Testis (tissue), 2 donors: Measurements from ENCODE around the gene SH3GL3.

Source experiments
- CTCF ChIP-seq, 3 experiments: fragments of 450-650 bp in 2 of 3; fragments of 200-600 bp in 1 of 3; sonication (generic) in 1 of 3; IDR thresholded peaks; one replicate each; pipeline ENCODE4 v1.5.1; 2016 to 2019; ENCODE audit warnings: antibody characterized with exemption in 3 of 3, mild to moderate bottlenecking in 2 of 3, moderate library complexity in 1 of 3
- POLR2A ChIP-seq: fragments of 450-650 bp; IDR thresholded peaks from one replicate; pipeline ENCODE4 v1.6.1; 2017; ENCODE audit warnings: antibody characterized with exemption, mild to moderate bottlenecking, moderate library complexity

GRCh38 chr15:83571820-83572707 is 124.9 kb downstream of the SH3GL3 start:
- peak in 2 of 3 experiments; percentile 38 to 64 for TF ChIP-seq CTCF (IDR thresholded peaks at IDR 0.05)
- no peak for TF ChIP-seq POLR2A
